GM19099 (cell line): ENCODE results near the gene EEF1AKMT3.

Experiments
- POLR2A ChIP-seq: IDR thresholded peaks from 3 replicates; pipeline ENCODE4 v1.6.1; 2011; ENCODE audit warnings: low read depth; ENCODE audit not compliant: insufficient read length; ENCODE audit errors: extremely low read depth

The EEF1AKMT3 gene

DNA sequence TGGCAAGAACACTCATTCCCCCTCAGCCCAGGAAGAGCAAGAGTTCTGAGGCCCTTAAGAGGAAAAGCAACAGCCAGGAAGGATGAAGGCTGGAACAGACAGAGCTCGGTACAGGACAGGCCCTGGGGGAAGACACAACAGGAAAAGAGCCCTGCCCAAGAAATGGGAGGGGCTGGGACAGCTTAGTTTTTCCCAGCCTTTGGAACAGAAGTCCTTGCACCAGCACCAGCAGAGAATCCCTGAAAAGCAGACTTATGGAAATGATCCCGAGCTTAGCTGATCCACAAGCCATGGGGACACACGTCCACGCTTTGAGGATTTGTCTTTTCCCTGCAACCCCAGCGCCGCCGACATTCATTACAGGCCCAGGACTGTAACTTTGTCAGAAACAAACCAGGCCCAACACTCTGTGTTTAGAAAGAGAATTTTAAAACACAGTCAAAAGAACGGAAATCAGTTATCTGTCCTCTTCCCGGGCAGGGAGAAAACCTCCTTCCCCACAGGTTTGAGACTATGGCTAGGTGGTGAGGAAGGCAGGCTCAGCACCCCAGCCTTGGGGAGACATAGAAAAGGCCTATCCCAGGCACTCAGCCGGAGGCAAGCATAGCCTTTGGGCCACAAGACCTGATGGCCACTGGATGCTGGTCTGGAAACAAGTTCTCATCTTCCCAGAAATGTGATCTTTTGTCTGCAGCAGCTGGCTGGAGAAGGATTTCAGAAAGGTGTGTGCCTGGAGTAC, 50.1 kb downstream of the EEF1AKMT3 start:
- TF ChIP-seq POLR2A, result no peak

DNA sequence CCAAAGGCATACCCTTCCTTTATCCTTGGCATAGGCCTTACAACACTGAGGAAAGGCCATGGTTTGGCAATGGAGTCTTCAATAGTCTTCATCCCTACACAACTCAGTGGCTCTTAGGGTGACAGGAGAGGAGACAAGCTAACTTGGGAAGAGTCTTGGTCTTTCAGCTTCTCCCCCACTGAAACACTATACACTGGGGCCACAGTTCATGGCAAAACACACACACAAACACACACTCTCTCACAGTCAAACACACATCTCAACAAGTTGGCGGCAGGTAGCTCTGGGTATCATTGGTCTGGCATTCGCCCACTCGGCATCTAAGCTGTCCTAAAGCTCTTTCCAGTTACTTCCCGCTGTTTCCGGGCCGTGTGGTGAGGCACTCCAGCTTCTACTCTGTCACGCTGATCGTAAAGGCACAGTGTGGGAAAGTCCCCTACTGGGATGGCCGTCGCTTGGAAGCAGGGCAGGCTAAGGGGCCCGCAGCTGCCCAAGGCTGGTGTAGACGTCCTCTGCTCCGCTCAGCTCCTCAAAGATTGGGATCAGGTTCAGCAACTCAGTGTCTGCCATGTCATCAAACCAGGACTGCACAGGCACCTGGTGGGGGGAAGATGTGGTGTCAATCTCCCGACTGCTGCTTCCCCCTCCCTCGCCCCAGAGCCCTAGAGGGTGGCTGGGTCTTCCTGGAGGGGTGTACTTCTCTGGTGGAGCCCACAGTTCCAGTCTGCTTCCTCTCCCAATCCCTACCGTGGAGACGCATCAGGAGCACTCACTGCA, 50.9 kb downstream of the EEF1AKMT3 start:
- no peak for TF ChIP-seq POLR2A

DNA sequence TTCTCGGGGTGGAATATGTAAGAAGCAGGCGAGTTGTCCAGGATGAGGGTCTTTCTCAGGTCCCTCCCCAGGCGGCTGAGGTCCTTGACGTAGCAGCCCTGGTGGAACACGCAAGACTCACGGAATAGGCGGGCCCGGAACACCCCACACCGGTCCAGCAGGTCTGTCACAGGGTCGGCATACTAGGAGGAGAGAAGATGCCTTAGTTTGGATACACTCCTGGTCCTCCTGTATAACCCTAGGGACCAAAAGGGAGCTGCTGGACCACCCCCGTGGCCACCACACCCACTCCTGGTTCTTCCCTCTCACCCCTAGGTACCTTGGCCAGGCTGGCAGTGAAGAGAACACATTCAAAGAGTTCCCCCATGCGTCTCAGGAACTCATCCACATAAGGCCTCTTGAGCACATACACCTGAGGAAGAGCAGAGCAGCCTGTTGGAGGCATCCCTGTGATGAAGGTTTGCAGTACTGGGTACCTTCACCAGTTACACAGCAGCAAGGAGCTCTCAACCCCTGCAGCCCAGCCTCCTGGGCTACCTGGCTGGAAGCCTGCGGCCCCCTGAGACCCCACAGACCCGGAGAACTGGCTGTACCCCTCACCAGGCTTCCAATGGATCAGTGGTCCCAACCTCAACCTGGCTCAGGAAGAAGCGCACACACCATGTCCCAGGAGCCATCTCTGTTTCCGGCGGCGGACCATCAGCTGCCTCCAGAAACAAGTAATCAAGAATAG, 51.7 kb downstream of the EEF1AKMT3 start:
- no peak for TF ChIP-seq POLR2A

DNA sequence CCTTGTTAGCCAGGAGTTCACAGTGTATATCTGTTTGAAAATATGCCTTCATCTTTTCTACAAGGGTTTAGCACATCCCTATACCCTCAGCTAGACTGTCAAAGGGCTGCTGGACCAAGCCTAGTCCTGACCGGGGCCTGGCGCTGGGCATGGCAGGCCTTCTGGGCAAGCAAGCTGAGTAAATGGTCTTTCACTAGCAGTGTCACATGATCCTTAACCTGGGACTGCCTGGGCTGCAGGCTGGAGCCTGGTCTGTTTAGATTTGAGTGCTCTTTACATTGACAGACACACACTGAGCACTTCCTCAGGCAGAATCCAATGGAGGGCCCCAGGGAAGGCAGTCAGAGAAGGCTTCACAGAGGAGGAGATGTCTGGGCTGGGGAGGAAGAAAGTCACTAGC, 53.0 kb downstream of the EEF1AKMT3 start:
- no peak for TF ChIP-seq POLR2A

DNA sequence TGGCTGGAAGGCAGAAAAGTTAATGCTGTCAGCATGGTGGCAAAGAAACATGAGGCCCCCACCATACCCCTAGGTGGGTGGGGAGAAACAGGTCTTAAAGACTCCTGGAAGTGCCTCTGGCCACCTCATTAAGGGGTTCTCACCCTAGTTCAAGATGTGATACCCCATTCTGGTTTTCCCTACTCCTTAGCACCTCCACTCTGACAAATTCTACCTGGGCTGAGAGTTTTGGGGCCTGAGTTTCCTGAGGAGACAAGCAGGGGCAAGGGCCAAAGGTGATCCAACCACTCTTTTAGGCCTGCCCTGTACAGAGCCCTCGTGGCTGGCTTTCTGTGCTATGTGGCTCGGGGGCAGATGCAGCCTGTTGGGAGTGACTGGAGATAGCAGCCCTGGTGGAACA, 54.0 kb downstream of the EEF1AKMT3 start:
- no peak for TF ChIP-seq POLR2A

DNA sequence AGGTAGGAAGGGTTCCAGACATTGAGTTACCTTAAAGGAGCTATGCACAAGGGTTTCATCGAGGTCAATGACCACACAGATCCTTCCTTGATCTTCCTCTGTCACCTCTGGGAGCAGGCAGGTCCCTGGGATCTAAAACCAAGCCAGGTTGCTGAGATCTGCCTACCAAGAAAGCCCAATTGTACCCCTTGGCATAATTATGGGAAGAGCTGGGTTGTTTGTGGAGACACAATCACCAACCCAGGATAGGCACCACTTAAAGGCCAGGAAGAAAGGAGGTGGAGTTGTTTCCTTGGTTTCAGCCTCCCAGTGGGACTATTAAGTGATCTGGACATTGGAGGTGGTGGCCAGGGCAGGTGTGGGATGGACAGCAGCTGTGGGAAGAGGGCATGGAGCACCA, 54.6 kb downstream of the EEF1AKMT3 start:
- TF ChIP-seq POLR2A, result no peak

DNA sequence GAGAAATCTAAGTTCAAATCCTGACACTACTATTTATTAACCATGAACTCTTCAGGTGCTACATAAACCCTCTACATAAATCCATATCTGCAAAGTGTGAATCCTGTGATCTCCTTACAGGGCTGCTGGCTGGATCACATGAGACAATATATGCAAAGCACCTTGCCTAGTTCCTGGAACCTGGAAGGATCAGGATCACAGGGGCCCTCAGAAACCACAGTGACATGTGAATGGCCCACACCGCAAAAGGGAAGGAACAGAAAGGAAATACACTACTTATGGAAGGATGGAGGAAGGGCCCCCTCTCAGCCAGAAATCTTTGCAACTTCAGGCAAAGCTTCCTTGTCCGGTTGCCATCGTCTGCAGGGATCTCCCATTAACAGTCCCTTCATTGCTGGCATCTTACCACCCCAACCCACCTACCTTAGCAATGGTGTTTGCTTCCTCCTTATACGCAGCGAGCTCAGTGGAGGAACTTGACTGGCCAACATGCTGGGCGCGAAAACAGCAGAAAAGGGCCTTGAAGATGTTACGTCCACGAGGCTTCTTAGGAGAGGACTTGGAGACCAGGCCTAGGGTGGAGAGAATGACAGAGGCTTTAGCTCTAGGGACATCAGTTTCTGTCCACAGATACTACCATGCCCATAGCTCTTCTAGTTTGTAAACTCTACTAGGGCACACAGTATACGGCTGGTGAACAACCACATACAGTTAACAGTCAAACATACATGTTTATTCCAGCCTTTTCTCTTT, 56.8 kb downstream of the EEF1AKMT3 start:
- TF ChIP-seq POLR2A, result no peak

DNA sequence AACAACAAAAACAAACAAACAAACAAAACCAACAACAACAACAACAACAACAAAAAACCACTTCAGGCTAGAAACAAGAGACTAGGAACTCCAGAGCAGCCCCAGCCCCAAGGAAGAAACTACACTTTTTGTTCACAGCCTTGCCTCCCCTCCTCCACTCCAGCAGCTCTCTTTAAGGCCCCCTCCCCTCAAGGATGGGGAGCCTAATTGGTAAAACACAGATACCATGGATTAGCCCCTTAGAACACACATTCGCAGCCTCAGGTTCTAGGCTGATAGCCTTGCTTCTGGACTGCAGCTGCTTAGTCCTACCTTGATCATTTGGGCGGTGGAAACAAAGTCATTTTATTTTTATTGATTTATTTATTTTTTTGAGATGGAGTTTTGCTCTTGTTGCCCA, 58.0 kb downstream of the EEF1AKMT3 start:
- TF ChIP-seq POLR2A, result no peak
